ENCODE results near the gene APOOL. TPM values are rescaled to one million over a fixed set of nuclear protein-coding genes. Genes with fewer than 3 reads are reported as not detected.

APOOL gene
- total and polyA plus RNA-seq, 2 donors (not counting 3 experiments of a cell fraction or from before 2014, with no cell fraction given): 3.4 to 17.4 TPM

DNA sequence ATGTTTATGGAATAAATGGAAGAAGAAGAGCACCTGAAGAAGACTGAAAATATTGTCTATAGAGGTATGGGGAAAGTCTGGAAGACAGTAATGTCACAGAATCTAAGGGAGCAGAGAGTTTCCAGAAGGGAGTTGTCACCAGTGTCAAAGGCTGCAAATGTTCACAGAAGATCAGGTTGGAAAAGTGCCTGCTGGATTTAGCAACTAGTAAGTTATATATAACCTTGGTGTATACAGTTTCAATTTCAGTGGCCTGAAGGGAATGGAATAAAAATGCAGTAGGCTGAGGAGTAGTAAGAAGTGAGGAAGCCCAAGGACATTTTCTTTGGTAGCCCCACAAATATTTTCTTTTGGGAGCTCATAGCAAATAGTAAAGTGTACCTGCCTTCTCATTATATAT, 132.7 kb downstream of the APOOL start:
- no peak for FAIRE-seq
- intact Hi-C loops (cut with micrococcal nuclease): no loop called here

More for the DNA sequence above, 132.7 kb downstream of the APOOL start:
- no peak overlapping the region for H3K4me3 ChIP-seq (replicated peaks in 1 of 3; ENCODE audit: insufficient read depth in 1 of 3, low read depth in 1 of 3, low read length in 3 of 3)
- H3K9me3 ChIP-seq (replicated peaks; ENCODE audit: control insufficient read depth, insufficient read depth, low read length): no peaks in the 10 kb centered on the region
- no peaks in the 10 kb centered on the region for H3K4me1 ChIP-seq (ENCODE audit: control insufficient read depth, extremely low read depth, insufficient read depth, low read length)
- TF ChIP-seq, protein P1, sequence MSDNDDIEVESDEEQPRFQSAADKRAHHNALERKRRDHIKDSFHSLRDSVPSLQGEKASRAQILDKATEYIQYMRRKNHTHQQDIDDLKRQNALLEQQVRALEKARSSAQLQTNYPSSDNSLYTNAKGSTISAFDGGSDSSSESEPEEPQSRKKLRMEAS (IDR thresholded peaks at IDR 0.05; ENCODE audit: insufficient read depth, insufficient read length): no peak
- TF ChIP-seq POLR2AphosphoS5 (IDR thresholded peaks at IDR 0.05; ENCODE audit: insufficient read depth, low read depth, low read length) (no peak), POLR2A (IDR thresholded peaks at IDR 0.05; ENCODE audit: low read depth, low read length) (no peak), GATA2 (IDR thresholded peaks at IDR 0.05; ENCODE audit: insufficient read depth, insufficient read length, low read depth, low read length) (no peak), JUN (IDR thresholded peaks at IDR 0.05; ENCODE audit: borderline replicate concordance, insufficient read depth, insufficient read length, low read depth) (no peak), EZH2 (IDR thresholded peaks at IDR 0.05; ENCODE audit: borderline replicate concordance, low read depth, low read length, severe bottlenecking) (no peak), FOS (IDR thresholded peaks at IDR 0.05; ENCODE audit: borderline replicate concordance, insufficient read depth, low read length) (no peak), MYC (IDR thresholded peaks at IDR 0.05; ENCODE audit: low read depth, low read length) (no peak)
- TF ChIP-seq, protein P2, sequence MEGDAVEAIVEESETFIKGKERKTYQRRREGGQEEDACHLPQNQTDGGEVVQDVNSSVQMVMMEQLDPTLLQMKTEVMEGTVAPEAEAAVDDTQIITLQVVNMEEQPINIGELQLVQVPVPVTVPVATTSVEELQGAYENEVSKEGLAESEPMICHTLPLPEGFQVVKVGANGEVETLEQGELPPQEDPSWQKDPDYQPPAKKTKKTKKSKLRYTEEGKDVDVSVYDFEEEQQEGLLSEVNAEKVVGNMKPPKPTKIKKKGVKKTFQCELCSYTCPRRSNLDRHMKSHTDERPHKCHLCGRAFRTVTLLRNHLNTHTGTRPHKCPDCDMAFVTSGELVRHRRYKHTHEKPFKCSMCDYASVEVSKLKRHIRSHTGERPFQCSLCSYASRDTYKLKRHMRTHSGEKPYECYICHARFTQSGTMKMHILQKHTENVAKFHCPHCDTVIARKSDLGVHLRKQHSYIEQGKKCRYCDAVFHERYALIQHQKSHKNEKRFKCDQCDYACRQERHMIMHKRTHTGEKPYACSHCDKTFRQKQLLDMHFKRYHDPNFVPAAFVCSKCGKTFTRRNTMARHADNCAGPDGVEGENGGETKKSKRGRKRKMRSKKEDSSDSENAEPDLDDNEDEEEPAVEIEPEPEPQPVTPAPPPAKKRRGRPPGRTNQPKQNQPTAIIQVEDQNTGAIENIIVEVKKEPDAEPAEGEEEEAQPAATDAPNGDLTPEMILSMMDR (IDR thresholded peaks at IDR 0.05; ENCODE audit: extremely low read depth in 1 of 2, insufficient read depth in 1 of 2, low read depth in 1 of 2, low read length in 2 of 2): no peak
- no peaks in the 10 kb centered on the region for H3K36me3 ChIP-seq (ENCODE audit: control insufficient read depth in 2 of 2, extremely low read depth in 1 of 2, insufficient read depth in 2 of 2, low read length in 2 of 2)
- no peak overlapping the region for H3K27ac ChIP-seq (ENCODE audit: insufficient read depth, low read depth, low read length)
- CTCF ChIA-PET: no interaction called here
- BruUV-seq (replicated peaks): no TSS peak
- dilution Hi-C loops (cut with MboI; ENCODE audit: extremely low pct_ligation_motif_present, low sequenced_read_pairs): no loop called here
- DNase-seq (ENCODE audit: low read depth, low spot score): no peak
- POLR2A ChIA-PET: no interaction called here
- H3K9ac ChIP-seq (replicated peaks; ENCODE audit: extremely low read depth, insufficient read depth, low read length): no peak overlapping the region
- no peaks in the 10 kb centered on the region for H3K79me2 ChIP-seq (ENCODE audit: control insufficient read depth, insufficient read depth, low read length)
- no peak overlapping the region for H3K4me2 ChIP-seq (ENCODE audit: insufficient read depth, low read length)
- H3K27me3 ChIP-seq (ENCODE audit: control insufficient read depth in 2 of 2, insufficient read depth in 2 of 2, low read length in 2 of 2): no peaks in the 10 kb centered on the region
- no peaks in the 10 kb centered on the region for H4K20me1 ChIP-seq (replicated peaks; ENCODE audit: control insufficient read depth, extremely low read depth, insufficient read depth, low read length)
- H3K9me1 ChIP-seq (replicated peaks; ENCODE audit: control insufficient read depth, extremely low read depth, insufficient read depth, low read length): no peaks in the 10 kb centered on the region
- H2AFZ ChIP-seq (ENCODE audit: low read depth, low read length): no peak overlapping the region

All from endothelial cell of umbilical vein (primary cell).